OCI-LY3 (cell line): Measurements from ENCODE around the gene BAIAP2.

ENCODE experiments used
- H2AFZ ChIP-seq: fragments of 200-600, 300-600 bp; shearing (Covaris generic); 2 replicates; pipeline ENCODE4 v1.6.0; 2014; ENCODE audit warnings: antibody characterized with exemption, low read depth, low read length
- H3K27ac ChIP-seq: fragments of 200-600, 300-600 bp; sonication (generic); 2 replicates; pipeline ENCODE4 v1.5.1; 2014; ENCODE audit warnings: mild to moderate bottlenecking, low read length, moderate library complexity, mixed read lengths
- H3K27me3 ChIP-seq: fragments of 200-600, 300-600 bp; sonication (generic); 2 replicates; pipeline ENCODE4 v1.6.1; 2014; ENCODE audit warnings: low read depth, low read length, mixed read lengths
- H3K36me3 ChIP-seq: fragments of 200-600, 300-600 bp; sonication (generic); replicated peaks from 2 replicates; pipeline ENCODE3; 2014; ENCODE audit warnings: low read depth, low read length, mixed read lengths
- H3K4me1 ChIP-seq: fragments of 300-600, 200-600 bp; sonication (generic); 2 replicates; pipeline ENCODE4 v1.6.1; 2014; ENCODE audit warnings: low read length, mixed read lengths
- H3K4me2 ChIP-seq: fragments of 200-600, 300-600 bp; sonication (generic); 2 replicates; pipeline ENCODE4 v1.6.1; 2014; ENCODE audit warnings: low read length, mixed read lengths
- H3K4me3 ChIP-seq: fragments of 300-600, 200-600 bp; sonication (generic); 2 replicates; pipeline ENCODE4 v1.5.1; 2014; ENCODE audit warnings: antibody characterized with exemption, mild to moderate bottlenecking, low read length, moderate library complexity
- H3K79me2 ChIP-seq: fragments of 300-600, 200-600 bp; shearing (Covaris generic); 2 replicates; pipeline ENCODE4 v1.6.1; 2014; ENCODE audit warnings: mild to moderate bottlenecking, low read length, mixed read lengths
- H3K9ac ChIP-seq: fragments of 300-600, 200-600 bp; shearing (Covaris generic); 2 replicates; pipeline ENCODE4 v1.6.0; 2014; ENCODE audit warnings: mild to moderate bottlenecking, low read length, moderate library complexity
- H3K9me3 ChIP-seq: fragments of 200-600, 300-600 bp; shearing (Covaris generic); 2 replicates; pipeline ENCODE4 v1.6.1; 2014; ENCODE audit warnings: low read length, mixed read lengths; ENCODE audit not compliant: insufficient read depth
- H4K20me1 ChIP-seq: fragments of 200-600, 300-600 bp; sonication (generic); 2 replicates; pipeline ENCODE4 v1.6.1; 2016; ENCODE audit warnings: low read length, mixed read lengths; ENCODE audit not compliant: insufficient read depth
- CTCF ChIP-seq: fragments of 200-600, 300-600 bp; sonication (generic); IDR thresholded peaks from 2 replicates; pipeline ENCODE4 v1.5.1; 2014; ENCODE audit warnings: antibody characterized with exemption, low read length, low read depth
- EZH2phosphoT487 ChIP-seq: fragments of 200-600 bp; shearing (Covaris generic); IDR thresholded peaks from 2 replicates; pipeline ENCODE4 v1.6.1; 2018; ENCODE audit warnings: antibody characterized with exemption, mixed run types, low read depth

The BAIAP2 gene

GRCh38 chr17:81129711-81130367, 94.9 kb downstream of the BAIAP2 start:
- H4K20me1 ChIP-seq: no peaks in the 10 kb centered on the region
- H3K9ac ChIP-seq: no peak overlapping the region
- H3K4me2 ChIP-seq: no peak overlapping the region
- H3K27me3 ChIP-seq: no peaks in the 10 kb centered on the region
- H3K79me2 ChIP-seq: no peaks in the 10 kb centered on the region
- H3K9me3 ChIP-seq: no peaks in the 10 kb centered on the region
- H2AFZ ChIP-seq: no peak overlapping the region
- H3K4me1 ChIP-seq: no peaks in the 10 kb centered on the region
- H3K4me3 ChIP-seq: no peak overlapping the region
- no peak overlapping the region for H3K27ac ChIP-seq
- TF ChIP-seq EZH2phosphoT487 (no peak), CTCF (no peak)
- H3K36me3 ChIP-seq: no peaks in the 10 kb centered on the region

DNA sequence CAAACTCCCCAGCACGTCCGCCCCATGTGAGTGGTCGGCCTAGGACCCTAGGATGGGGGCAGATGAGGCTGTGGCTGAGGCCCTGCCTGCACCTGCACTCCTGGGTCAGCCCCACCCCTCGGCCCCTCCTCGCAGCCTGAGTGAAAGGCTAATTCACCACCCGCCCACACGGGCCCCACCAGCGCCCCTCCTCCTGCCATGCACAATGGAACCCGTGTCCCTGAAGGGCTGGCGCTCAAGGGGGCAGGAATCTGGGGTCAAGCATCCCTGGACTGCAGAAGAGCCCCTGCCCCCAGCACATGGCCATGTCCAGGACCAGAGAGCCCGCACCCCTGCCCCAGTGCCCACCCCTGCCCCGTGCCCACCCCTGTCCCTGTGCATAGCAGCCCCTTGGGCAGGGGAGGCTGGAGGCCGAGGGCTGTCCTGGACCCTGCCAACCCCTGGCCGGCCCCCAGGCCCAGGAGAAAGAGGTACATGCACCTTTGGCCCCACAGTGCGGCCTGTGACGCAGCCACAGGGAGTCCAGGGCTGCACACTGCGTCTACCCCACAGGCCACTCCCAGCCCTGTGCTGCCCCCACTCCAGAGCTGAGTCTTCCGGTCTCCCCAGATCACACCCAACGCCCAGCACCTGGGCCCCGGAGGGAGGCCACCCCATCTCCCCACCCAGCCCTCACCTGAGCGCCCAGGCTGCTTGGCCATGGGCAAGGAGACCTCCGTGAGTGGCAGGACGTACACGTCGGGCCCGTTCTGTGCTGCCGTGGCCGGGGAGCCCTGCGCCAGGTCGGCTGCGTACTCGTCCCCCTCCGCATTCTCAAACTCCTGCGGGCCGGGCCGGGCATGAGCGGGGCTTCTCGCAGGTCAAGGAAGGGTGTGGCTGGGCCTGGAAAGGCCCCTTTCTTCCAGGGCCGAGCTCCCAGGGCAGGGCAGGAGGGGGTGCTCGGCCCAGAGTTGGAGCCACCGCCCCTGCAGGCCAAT, 95.7 kb downstream of the BAIAP2 start:
- no peak overlapping the region for H2AFZ ChIP-seq
- H3K36me3 ChIP-seq: no peaks in the 10 kb centered on the region
- no peaks in the 10 kb centered on the region for H3K27me3 ChIP-seq
- no peak overlapping the region for H3K4me3 ChIP-seq
- H4K20me1 ChIP-seq: no peaks in the 10 kb centered on the region
- no peak for TF ChIP-seq EZH2phosphoT487
- no peak for TF ChIP-seq CTCF
- no peak overlapping the region for H3K4me2 ChIP-seq
- no peaks in the 10 kb centered on the region for H3K9me3 ChIP-seq
- no peak overlapping the region for H3K9ac ChIP-seq
- H3K4me1 ChIP-seq: no peaks in the 10 kb centered on the region
- H3K27ac ChIP-seq: no peak overlapping the region
- H3K79me2 ChIP-seq: no peaks in the 10 kb centered on the region

GRCh38 chr17:81131486-81132196, 96.7 kb downstream of the BAIAP2 start:
- H3K27me3 ChIP-seq: no peaks in the 10 kb centered on the region
- no peaks in the 10 kb centered on the region for H3K36me3 ChIP-seq
- no peaks in the 10 kb centered on the region for H3K9me3 ChIP-seq
- no peak overlapping the region for H3K9ac ChIP-seq
- H3K79me2 ChIP-seq: no peaks in the 10 kb centered on the region
- TF ChIP-seq EZH2phosphoT487 (no peak), CTCF (no peak)
- H3K4me3 ChIP-seq: no peak overlapping the region
- no peaks in the 10 kb centered on the region for H4K20me1 ChIP-seq
- H2AFZ ChIP-seq: no peak overlapping the region
- no peaks in the 10 kb centered on the region for H3K4me1 ChIP-seq
- H3K4me2 ChIP-seq: no peak overlapping the region
- H3K27ac ChIP-seq: no peak overlapping the region

DNA sequence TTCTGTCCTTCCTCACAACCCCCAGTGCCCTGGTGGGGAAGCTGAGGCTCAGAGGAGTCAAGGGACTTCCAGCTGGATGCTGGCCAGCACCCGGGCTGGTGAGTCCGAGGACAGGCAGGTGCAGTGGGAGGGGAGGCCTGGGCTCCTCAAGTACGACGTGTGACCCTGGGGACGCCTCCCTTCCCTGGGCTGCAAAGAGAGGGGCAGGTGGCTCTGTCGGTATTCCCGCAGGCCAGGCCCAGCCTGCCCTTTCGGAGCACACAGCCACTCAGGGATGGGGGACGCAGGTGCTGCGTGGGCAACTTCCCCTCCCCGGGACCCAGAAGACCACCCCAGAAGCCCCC, 97.2 kb downstream of the BAIAP2 start:
- no peak overlapping the region for H2AFZ ChIP-seq

More for the DNA sequence above, 97.2 kb downstream of the BAIAP2 start:
- H3K36me3 ChIP-seq: no peaks in the 10 kb centered on the region
- no peaks in the 10 kb centered on the region for H4K20me1 ChIP-seq
- H3K9me3 ChIP-seq: no peaks in the 10 kb centered on the region
- no peak overlapping the region for H3K4me3 ChIP-seq
- no peaks in the 10 kb centered on the region for H3K79me2 ChIP-seq
- H3K4me2 ChIP-seq: no peak overlapping the region
- no peak overlapping the region for H3K9ac ChIP-seq
- no peak for TF ChIP-seq CTCF
- no peak for TF ChIP-seq EZH2phosphoT487
- H3K27me3 ChIP-seq: no peaks in the 10 kb centered on the region
- no peaks in the 10 kb centered on the region for H3K4me1 ChIP-seq
- H3K27ac ChIP-seq: no peak overlapping the region
